Fibroblast of the aortic adventitia (primary cell): ENCODE data around the gene GABRB2. TPM values are rescaled to one million over a fixed set of nuclear protein-coding genes. Genes with fewer than 3 reads are reported as not detected.

Source experiments
- DNase-seq: peaks from one replicate; pipeline ENCODE4 v3.0.0-alpha.2; 2010; ENCODE audit warnings: low read depth
- H3K4me3 ChIP-seq: 2 replicates; pipeline ENCODE4 v1.5.1; 2011; ENCODE audit warnings: low read depth, mild to moderate bottlenecking, control low read depth, low read length, moderate library complexity
- CTCF ChIP-seq: IDR thresholded peaks from 2 replicates; pipeline ENCODE4 v1.5.1; 2011; ENCODE audit warnings: mild to moderate bottlenecking, low read length, control low read depth, inconsistent platforms; ENCODE audit not compliant: insufficient read depth
- total RNA-seq: library from RNA; depleted of rRNA; stranded (reverse); fragments of >200 nt; gene quantifications from 2 replicates; pipeline ENCODE4 v1.2.3, GENCODE V29; 2012; ENCODE audit warnings: low replicate concordance

GABRB2 gene
- total RNA-seq, 1 donor: 0.09 TPM

GRCh38 chr5:161431963-161432362 is 114.6 kb downstream of the GABRB2 start:
- TF ChIP-seq CTCF: no peak
- no peak for DNase-seq
- H3K4me3 ChIP-seq: no peak overlapping the region

DNA sequence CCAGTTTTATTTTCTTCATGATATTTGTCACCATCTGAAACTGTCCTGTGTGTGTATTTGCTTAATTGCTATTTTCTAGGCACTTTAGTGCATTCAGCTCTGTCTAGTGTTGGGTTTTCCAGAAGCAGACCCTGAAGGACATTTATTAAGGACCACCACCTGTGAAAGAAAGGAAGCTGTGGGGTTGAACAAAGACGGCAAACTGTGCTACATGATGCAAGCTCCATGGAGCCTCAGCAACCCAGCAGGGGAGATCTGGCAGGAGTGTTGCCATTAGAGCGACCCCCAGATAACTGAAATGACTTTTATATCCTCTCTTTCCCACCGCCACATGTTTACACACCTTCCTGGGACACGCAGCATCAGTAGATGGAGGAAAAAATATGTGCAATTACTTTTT is 125.5 kb downstream of the GABRB2 start:
- no peak overlapping the region for H3K4me3 ChIP-seq
- no peak for DNase-seq
- no peak for TF ChIP-seq CTCF

DNA sequence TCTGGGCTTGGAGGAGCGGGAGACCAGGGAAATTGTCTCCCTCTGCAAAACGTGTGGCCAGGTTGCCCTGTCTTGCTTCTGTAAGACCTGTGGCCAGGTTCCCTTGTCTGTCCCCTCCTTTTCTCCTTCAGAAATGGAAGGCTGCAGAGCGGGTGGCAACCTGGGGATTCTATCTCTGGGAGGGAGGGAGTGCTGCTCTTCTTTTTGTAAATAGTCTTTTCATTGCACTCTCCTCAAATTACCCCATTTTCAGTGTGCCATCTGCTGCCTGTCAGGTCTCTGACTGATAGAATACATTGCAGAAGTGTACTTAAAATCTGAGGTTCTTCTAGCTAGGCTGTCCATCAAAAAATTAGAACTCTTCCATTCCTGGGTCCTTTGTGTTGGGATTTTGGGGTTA is 126.0 kb downstream of the GABRB2 start:
- no peak for DNase-seq
- TF ChIP-seq CTCF: no peak
- H3K4me3 ChIP-seq: no peak overlapping the region

DNA sequence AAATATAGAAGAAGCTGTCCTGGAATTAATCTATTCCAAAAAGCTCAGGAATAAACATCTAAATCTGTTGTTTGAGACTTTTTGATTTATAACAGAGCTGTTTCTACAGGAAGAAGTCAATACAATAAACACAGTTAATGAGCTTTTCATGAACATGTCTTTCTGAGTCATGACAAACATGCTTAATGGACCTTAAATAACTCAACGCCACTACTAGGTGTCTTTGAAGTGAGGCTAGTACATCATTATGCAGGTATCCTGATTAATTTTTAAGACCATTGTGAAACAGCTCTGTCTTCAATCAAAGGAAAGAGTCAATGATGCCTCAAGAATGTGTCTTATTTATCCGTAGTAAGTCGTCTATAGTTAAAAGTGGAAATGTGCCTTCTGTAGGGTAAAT is 131.6 kb downstream of the GABRB2 start:
- no peak overlapping the region for H3K4me3 ChIP-seq
- DNase-seq: no peak
- no peak for TF ChIP-seq CTCF

DNA sequence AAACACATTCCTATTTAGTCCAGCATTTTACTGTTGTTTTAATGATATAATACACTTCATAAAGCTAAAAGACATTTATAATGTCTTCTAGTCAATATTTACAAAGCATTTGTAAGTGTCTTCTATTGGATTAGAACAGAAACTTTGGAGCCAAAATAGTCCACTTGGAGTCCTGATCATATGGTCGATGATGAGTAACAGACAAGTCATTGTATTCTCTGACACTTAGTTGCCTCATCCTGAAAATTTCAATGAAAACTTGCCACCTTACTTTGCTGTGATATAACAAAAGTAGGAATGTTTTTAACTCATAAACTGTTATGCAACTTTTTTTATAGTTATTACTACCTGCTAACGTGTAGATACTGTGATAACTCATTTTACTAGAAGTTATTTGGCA is 132.5 kb downstream of the GABRB2 start:
- DNase-seq: no peak
- no peak overlapping the region for H3K4me3 ChIP-seq
- no peak for TF ChIP-seq CTCF

DNA sequence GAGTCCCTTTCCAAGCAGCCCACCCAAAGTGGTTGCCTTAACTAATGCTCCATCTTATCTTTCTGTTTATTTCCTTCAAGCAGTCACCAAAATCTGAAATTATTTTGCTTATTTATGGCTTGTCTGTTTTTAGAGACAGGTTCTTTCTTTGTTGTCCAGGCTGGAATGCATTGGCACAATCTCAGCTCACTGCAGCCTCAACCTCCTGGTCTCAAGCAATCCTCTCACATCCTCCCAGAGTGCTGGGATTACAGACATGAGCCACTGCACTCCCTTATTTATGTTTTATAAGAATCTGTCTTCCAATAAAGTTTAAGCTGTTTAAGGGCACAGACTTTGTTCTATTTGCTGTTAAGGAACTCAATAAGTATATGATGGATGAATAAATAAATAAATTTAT is 133.7 kb downstream of the GABRB2 start:
- H3K4me3 ChIP-seq: no peak overlapping the region
- TF ChIP-seq CTCF: no peak
- DNase-seq: no peak

- H3K4me3 ChIP-seq: no peak overlapping the region
- no peak for TF ChIP-seq CTCF
- no peak for DNase-seq
These were observed 135.4 kb downstream of the GABRB2 start for GRCh38 chr5:161411156-161411555.
